Activated CD4-positive, alpha-beta T cell treated with anti-CD3 and anti-CD28 coated beads for 24 hours (primary cell): ENCODE data around the gene TMEM54.

Source experiments
- DNase-seq, 2 donors: peaks; one replicate each; pipeline ENCODE4 v3.0.0-alpha.2; 2020; ENCODE audit warnings: low read depth in 2 of 2

Gene TMEM54

DNA sequence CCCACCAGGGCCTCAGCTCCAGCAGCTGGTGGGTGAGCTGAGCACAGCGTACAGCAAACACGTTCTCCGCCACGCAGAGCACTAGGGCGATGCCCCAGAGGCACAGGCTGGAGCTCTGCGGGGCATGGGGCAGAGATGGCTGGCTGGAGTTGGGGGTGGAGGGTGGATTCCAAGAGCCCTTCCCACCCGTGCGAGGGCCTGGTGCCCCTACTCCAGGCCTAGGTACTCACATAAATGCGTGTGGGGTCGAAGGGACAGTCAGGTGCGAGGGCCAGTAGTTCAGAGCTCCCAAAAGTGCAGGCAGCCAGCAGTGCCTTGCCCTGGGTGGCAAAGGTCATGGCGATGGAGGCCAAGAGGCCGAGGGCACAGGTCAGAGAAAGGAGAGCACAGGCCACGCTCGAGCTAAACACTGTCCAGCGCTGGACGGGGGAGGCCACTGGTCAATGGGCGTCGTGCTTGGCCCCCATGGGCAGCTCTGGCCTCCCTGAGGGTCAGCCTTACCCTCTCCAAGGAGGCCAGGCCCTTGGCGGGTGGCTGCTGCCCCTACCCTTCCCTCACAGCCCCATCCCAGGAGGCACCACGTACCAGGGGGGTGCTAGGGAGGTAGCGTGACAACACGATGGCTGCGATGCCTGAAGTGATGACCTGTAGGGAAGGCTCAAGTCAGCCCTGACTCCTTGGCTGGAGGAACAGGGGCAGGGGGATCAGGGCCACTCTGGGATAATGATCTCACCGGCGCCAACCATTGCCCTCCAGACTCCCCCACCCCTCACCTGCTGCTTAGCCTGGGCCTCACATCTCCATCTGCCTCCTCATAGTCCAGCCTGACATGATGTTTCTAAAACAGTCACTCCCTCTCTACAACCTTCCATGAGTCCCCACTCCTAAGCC is 5.6 kb downstream of the TMEM54 start:
- DNase-seq = no peak

GRCh38 chr1:32894681-32895080 is 6.5 kb downstream of the TMEM54 start:
- DNase-seq = no peak

DNA sequence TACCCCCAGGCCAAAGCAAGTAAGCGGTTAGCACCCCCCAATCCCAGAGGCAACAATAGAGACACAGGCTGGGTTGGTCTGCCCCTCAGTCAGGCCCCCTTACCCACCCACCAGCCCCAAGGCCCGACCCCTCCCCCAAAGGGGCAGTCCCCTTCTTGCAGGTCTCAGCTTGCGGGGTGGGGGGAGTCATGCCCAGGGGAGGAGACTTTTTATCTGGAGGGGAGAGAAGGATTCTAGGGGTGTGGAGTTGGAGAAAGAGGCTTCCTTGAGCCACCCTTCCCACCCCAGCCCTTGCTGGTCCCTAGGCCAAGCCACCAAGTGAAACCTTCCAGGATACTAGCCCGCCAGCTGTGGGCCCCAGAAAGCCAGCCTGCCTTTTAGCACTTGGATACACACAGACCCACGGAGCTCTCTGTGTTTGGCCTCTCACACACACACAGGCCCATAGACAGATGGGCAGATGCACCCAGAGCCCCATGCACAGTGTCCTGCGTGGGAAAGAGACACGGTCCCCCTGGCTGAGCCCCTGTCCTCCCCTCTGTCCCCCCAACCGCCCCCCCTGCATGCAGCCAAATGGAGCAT is 7.1 kb downstream of the TMEM54 start:
- DNase-seq = no peak

- peak in 1 of 2 donors; percentile 11 for DNase-seq
Observed at GRCh38 chr1:32893198-32894018, 7.8 kb downstream of the TMEM54 start.

- DNase-seq = peak in 1 of 2 donors; percentile 39
Observed at GRCh38 chr1:32892368-32893197, 8.6 kb downstream of the TMEM54 start.

GRCh38 chr1:32891630-32892029 is 9.6 kb downstream of the TMEM54 start:
- no peak for DNase-seq

DNA sequence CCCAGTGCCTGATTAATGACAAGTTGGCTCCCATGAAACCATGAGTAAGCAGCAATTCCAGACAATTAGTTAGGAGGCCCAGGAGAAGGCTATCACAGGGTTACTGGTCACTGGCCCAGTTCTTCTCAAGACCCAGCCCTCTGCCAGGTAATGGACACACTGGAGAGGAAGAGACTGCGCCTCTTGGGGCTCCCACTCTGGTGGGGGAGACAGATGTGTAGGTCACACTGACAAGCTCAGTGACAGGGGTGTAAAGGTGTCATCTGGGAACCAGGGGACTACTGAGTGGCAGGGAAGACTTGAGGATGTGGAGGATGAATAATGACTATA is 10.0 kb downstream of the TMEM54 start:
- DNase-seq = no peak

GRCh38 chr1:32890516-32891240 is 10.5 kb downstream of the TMEM54 start:
- no peak for DNase-seq

- DNase-seq = no peak
Observed at GRCh38 chr1:32889731-32890278, 11.4 kb downstream of the TMEM54 start.

GRCh38 chr1:32888677-32889420 is 12.3 kb downstream of the TMEM54 start:
- no peak for DNase-seq

- no peak for DNase-seq
Observed at GRCh38 chr1:32888134-32888533, 13.1 kb downstream of the TMEM54 start.

GRCh38 chr1:32887623-32888022 is 13.6 kb downstream of the TMEM54 start:
- no peak for DNase-seq

GRCh38 chr1:32886828-32887414 is 14.3 kb downstream of the TMEM54 start:
- DNase-seq = no peak

DNA sequence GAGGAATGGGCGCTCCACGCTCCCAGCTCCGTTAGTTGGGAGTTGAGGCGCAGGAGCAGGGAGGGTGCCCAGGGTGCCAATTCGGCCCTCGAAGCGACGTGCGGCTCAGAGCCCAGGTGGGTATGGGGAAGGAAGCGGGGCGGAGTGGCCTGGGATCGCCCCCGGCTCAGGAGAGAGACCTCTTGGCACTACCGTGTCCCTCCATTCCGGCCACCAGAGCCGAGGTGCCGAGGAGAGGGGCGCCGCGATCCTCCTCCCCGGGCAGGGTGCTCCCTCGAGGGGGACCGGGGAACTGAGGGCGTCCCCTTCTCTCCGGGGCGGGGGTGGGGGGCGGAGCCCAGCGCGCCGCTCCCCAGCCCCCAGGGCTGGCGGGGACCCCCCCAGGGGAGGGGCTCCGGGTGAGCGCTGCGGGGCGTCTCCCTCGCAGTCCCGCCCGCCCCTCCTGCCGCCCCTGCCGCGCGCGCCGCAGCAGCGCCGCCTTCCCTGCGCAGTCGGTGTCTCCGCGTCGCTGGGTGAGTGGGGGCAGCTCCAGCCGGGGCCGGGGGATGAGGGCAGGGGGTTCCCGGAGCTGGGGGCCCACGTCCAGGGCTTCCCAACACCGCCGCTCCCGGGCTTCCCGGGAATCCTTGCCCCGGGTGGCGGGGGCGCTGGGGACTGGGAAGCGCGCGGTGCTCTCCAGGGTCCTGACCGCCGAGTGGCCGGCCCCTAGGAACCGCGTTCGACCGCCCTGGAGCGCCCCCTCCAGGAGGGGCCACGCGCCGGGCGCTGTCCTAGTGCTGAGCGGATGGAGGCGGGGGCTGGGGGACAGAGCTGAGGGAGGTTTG is 15.0 kb downstream of the TMEM54 start, which contains the start of gene HPCA:
Gene HPCA, plus strand, starts transcription at position 488 of the 824 bp plus-strand sequence. CDS start 2,408 bp downstream, outside the sequence.
- peak in 1 of 2 donors; percentile 32 for DNase-seq

GRCh38 chr1:32885676-32886003 is 15.5 kb downstream of the TMEM54 start:
- no peak for DNase-seq

DNA sequence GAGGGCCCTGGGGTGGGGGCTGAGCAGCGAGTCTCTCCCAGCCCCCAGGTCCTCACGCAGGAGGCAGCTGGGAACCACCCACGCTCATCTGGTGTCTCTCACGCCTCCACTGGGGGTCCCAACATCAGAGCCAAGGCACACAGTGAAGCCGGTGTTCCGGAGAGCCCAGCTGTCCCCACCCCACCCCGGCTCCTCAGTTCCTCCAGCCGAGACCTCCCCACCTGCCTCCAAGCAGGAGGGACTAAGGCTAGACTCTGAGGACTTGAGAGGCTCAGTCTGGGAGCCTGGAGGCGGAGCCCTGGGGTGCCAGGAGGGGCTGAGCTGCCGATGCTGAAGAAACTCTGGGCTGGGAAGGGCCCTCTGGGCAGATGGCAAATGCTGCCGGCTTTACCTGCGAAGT is 16.5 kb downstream of the TMEM54 start:
- DNase-seq = no peak

DNA sequence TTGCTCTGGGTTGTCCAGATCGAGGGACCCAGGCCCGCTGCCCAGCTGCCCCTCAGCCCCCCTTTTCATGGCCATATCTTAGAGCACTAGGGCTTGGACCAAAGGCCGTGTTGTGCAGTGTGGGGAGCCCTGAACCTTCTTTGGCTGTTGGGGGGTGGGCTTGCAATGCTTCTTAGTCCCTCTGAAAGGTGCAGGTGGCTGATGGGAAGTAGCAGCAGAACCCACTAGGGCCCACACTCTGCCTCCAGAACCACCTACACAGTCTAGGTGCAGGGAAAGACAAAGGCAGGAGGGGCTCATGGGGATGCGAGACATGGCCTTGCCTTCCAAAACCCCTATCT is 17.2 kb downstream of the TMEM54 start:
- DNase-seq = no peak

DNA sequence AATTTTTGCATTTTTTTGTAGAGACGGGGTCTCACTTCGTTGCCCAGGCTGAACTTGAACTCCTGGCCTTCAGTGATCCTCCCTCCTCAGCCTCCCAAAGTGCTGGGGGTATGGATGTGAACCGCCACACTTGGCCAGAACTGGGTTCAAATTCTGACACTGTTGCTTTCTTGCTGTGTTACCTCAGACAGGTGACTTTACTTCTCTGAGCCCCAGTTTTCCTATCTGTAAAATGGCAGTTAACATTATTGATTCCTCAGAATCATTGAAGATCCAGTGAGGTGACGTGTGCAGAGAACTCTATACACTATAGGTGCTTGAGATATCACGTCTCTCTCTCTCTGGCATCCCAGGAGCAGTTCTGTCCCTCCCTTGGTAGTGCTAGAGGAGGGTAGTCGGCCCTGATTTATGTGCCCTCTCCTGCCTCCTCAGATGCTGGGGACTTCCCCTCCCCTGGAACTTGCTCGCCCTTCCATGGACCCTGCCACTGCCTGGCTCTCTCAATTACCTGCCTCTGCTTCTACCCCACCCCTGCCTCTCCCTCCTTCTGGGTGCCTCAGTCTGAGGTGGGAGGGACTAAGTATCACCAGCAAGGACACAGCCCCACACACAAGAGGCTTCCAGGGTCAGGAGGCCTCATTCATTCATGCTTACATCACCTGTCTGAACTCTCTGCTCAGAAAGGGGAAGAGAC is 17.7 kb downstream of the TMEM54 start:
- DNase-seq = no peak
